GM23338 (cell line): Measurements from ENCODE around the gene TANGO6. TPM values are rescaled to one million over a fixed set of nuclear protein-coding genes. Genes with fewer than 3 reads are reported as not detected.

Experiments used
- ATAC-seq: fragments of 200-7000 bp; cut with Tn5 transposase; 3 replicates; pipeline ENCODE4 v1.9.1; 2020
- DNase-seq: peaks from one replicate; pipeline ENCODE4 v3.0.0-alpha.2; 2015; ENCODE audit warnings: low spot score
- H2AFZ ChIP-seq: fragments of 200-600 bp; sonication (generic); 2 replicates; pipeline ENCODE4 v1.8.0; 2016; ENCODE audit warnings: antibody characterized with exemption, mild to moderate bottlenecking, moderate library complexity
- H3F3A ChIP-seq: fragments of 200-600 bp; sonication (generic); replicated peaks from 2 replicates; pipeline ENCODE4 v1.8.0; 2017; ENCODE audit warnings: antibody characterized with exemption, mixed run types, low read depth
- H3K27ac ChIP-seq: fragments of 200-600 bp; sonication (generic); 2 replicates; pipeline ENCODE4 v1.6.1; 2016; ENCODE audit warnings: low read depth
- H3K27me3 ChIP-seq: fragments of 200-600 bp; sonication (generic); 2 replicates; pipeline ENCODE4 v1.8.0; 2016; ENCODE audit warnings: mild to moderate bottlenecking, mixed run types, moderate library complexity; ENCODE audit not compliant: insufficient read depth
- H3K36me3 ChIP-seq: fragments of 200-600 bp; sonication (generic); 2 replicates; pipeline ENCODE4 v1.8.0; 2016; ENCODE audit warnings: mild to moderate bottlenecking; ENCODE audit not compliant: insufficient read depth
- H3K4me1 ChIP-seq: fragments of 200-600 bp; sonication (generic); 2 replicates; pipeline ENCODE4 v1.8.0; 2016; ENCODE audit warnings: mild to moderate bottlenecking, moderate library complexity; ENCODE audit not compliant: insufficient read depth
- H3K4me2 ChIP-seq: fragments of 200-600 bp; sonication (generic); 2 replicates; pipeline ENCODE4 v1.7.1; 2017; ENCODE audit warnings: mixed run types
- H3K4me3 ChIP-seq: fragments of 200-600 bp; sonication (generic); 2 replicates; pipeline ENCODE4 v1.6.1; 2016; ENCODE audit warnings: mixed run types
- H3K79me2 ChIP-seq: fragments of 200-600 bp; sonication (generic); replicated peaks from 2 replicates; pipeline ENCODE4 v1.8.0; 2017; ENCODE audit warnings: mild to moderate bottlenecking; ENCODE audit not compliant: insufficient read depth
- H3K9me2 ChIP-seq: fragments of 200-600 bp; sonication (generic); 2 replicates; pipeline ENCODE4 v1.8.0; 2017; ENCODE audit not compliant: insufficient read depth
- H4K20me1 ChIP-seq: fragments of 200-600 bp; sonication (generic); replicated peaks from 2 replicates; pipeline ENCODE4 v1.8.0; 2017; ENCODE audit warnings: mild to moderate bottlenecking; ENCODE audit not compliant: insufficient read depth
- H3K27ac Mint-ChIP-seq: 2 replicates; pipeline ENCODE4 v1.8.0; 2020; ENCODE audit warnings: inconsistent platforms, mild to moderate bottlenecking, moderate library complexity, mixed read lengths
- H3K27me3 Mint-ChIP-seq: 3 replicates; pipeline ENCODE4 v1.8.0; 2022; ENCODE audit warnings: low read depth, mild to moderate bottlenecking, moderate library complexity, mixed read lengths, inconsistent platforms; ENCODE audit not compliant: insufficient read depth, poor library complexity
- H3K36me3 Mint-ChIP-seq: 3 replicates; pipeline ENCODE4 v1.8.0; 2021; ENCODE audit warnings: low read depth, mild to moderate bottlenecking, inconsistent platforms, moderate library complexity, mixed read lengths
- H3K4me1 Mint-ChIP-seq: 3 replicates; pipeline ENCODE4 v1.8.0; 2020; ENCODE audit warnings: mild to moderate bottlenecking, inconsistent platforms, mixed read lengths
- H3K4me3 Mint-ChIP-seq: 3 replicates; pipeline ENCODE4 v1.8.0; 2021; ENCODE audit warnings: moderate library complexity, mild to moderate bottlenecking, inconsistent platforms, mixed read lengths
- H3K9me3 Mint-ChIP-seq: 3 replicates; pipeline ENCODE4 v1.8.0; 2020; ENCODE audit warnings: moderate library complexity, mild to moderate bottlenecking, inconsistent platforms, mixed read lengths
- CREB1 ChIP-seq: fragments of 250-450 bp; sonication (Bioruptor Pico); IDR thresholded peaks from 2 replicates; pipeline ENCODE4 v1.5.0; 2020; ENCODE audit warnings: low read depth, mild to moderate bottlenecking, moderate library complexity
- CTCF ChIP-seq, 2 experiments: fragments of 200-600 bp in 1 of 2; sonication (generic) in 1 of 2; conservative IDR thresholded peaks; 2 replicates each; pipeline versions ENCODE4 v1.5.1 to v1.6.1; 2016 to 2017; ENCODE audit warnings: antibody characterized with exemption in 2 of 2, low read depth in 2 of 2, mild to moderate bottlenecking in 2 of 2, moderate library complexity in 1 of 2
- EZH2phosphoT487 ChIP-seq: fragments of 200-600 bp; sonication (generic); IDR thresholded peaks from one replicate; pipeline ENCODE4 v1.8.1; 2018; ENCODE audit warnings: antibody characterized with exemption; ENCODE audit not compliant: unreplicated experiment
- JUNB ChIP-seq: IDR thresholded peaks from one replicate; pipeline ENCODE4 v1.6.1; 2016; ENCODE audit warnings: antibody characterized with exemption; ENCODE audit not compliant: unreplicated experiment
- POLR2AphosphoS5 ChIP-seq: IDR thresholded peaks from 2 replicates; pipeline ENCODE4 v1.6.1; 2016; ENCODE audit warnings: antibody characterized with exemption, low read depth
- REST ChIP-seq: IDR thresholded peaks from one replicate; pipeline ENCODE4 v1.6.1; 2018; ENCODE audit warnings: antibody characterized with exemption; ENCODE audit not compliant: unreplicated experiment
- STAT1 ChIP-seq: IDR thresholded peaks from one replicate; pipeline ENCODE4 v1.6.1; 2016; ENCODE audit warnings: antibody characterized with exemption; ENCODE audit not compliant: unreplicated experiment
- ZNF331 ChIP-seq: fragments of 250-450 bp; sonication (Bioruptor Pico); IDR thresholded peaks from 2 replicates; pipeline ENCODE4 v1.5.0; 2020; ENCODE audit warnings: low read depth, mild to moderate bottlenecking, moderate library complexity
- ZNF462 ChIP-seq: fragments of 250-450 bp; sonication (Bioruptor Pico); IDR thresholded peaks from 2 replicates; pipeline ENCODE4 v1.5.0; 2020; ENCODE audit warnings: mild to moderate bottlenecking, moderate library complexity
- polyA plus RNA-seq: library from polyadenylated mRNA; unstranded; fragments of >200 nt; fragmentation: Nextera tagmentation; extraction: Ambion mirVana; gene quantifications from 2 replicates; pipeline ENCODE4 v1.2.1, GENCODE V29; 2016
- total RNA-seq: library from RNA; depleted of rRNA; stranded (reverse); fragments of >200 nt; shearing (Covaris generic); gene quantifications from 2 replicates; pipeline ENCODE4 v1.2.3, GENCODE V29; 2014

The TANGO6 gene
- total and polyA plus RNA-seq, 2 experiments from 2014 or later = 7.2 to 23.2 TPM

GRCh38 chr16:68902969-68903345, 59.6 kb downstream of the TANGO6 start:
- H3K9me2 ChIP-seq = no peaks in the 10 kb centered on the region
- DNase-seq = no peak
- no peaks in the 10 kb centered on the region for H3K27me3 ChIP-seq
- no peaks in the 10 kb centered on the region for H3K9me3 Mint-ChIP-seq
- H3K4me1 ChIP-seq = peaks cover 26% of the 10 kb centered on the region
- H4K20me1 ChIP-seq = no peaks in the 10 kb centered on the region; the same call in 1 of the 2 replicates
- no peak for TF ChIP-seq CREB1 (CRISPR knock-in tag)
- TF ChIP-seq JUNB = no peak
- TF ChIP-seq CTCF (conservative IDR thresholded peaks at IDR 0.05; ENCODE audit: low read depth in 2 of 2) = no peak
- TF ChIP-seq EZH2phosphoT487 = no peak
- TF ChIP-seq REST = no peak
- TF ChIP-seq ZNF331 (CRISPR knock-in tag) = no peak
- no peak for TF ChIP-seq POLR2AphosphoS5
- no peak for TF ChIP-seq STAT1
- no peak for TF ChIP-seq ZNF462 (CRISPR knock-in tag)
- H3K27ac ChIP-seq = no peak overlapping the region; the same call in 1 of the 2 replicates
- no peak overlapping the region for H3K27ac Mint-ChIP-seq
- H3K4me3 ChIP-seq = no peak overlapping the region
- peaks cover 5% of the 10 kb centered on the region; the same call in 1 of the 2 replicates for H3F3A ChIP-seq
- no peak for ATAC-seq
- no peaks in the 10 kb centered on the region for H3K79me2 ChIP-seq
- H3K4me2 ChIP-seq = no peak overlapping the region
- H2AFZ ChIP-seq = no peak overlapping the region
- H3K27me3 Mint-ChIP-seq = peaks cover 2% of the 10 kb centered on the region
- peaks cover 5% of the 10 kb centered on the region; the same call in 1 of the 3 replicates for H3K36me3 Mint-ChIP-seq
- H3K4me1 Mint-ChIP-seq = peaks cover 21% of the 10 kb centered on the region
- H3K4me3 Mint-ChIP-seq = no peak overlapping the region
- no peaks in the 10 kb centered on the region for H3K36me3 ChIP-seq
